ENCODE measurements around the gene FCHSD2.

FCHSD2 gene

DNA sequence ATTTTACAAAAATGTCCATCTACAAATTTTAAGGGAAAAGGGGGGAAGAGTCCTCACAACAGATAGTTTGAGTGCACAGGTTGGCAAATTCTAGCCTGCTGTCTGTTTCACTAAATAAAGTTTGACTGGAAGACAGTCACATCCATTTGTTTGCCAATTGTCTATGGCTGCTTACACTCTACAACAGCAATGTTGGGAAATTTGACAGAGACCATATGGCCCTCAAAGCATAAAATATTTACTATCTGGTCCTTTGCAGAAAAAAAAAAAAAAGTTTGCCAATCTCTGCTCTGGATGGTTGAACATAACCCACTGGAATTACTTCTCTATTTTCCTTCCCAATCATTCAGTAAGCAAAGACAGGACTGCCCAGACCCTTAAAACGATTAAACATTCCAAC, 88.2 kb downstream of the FCHSD2 start:
- H3K36me3 ChIP-seq (ENCODE audit: control insufficient read depth, insufficient read depth, low read length): no peaks in the 10 kb centered on the region
- H3K9ac ChIP-seq: no peak overlapping the region
- H3K27ac ChIP-seq: no peak overlapping the region
- H3K4me2 ChIP-seq (ENCODE audit: low read length): no peak overlapping the region
- H2AFZ ChIP-seq: no peak overlapping the region
- no peaks in the 10 kb centered on the region for H3K79me2 ChIP-seq
- H3K27me3 ChIP-seq (ENCODE audit: control insufficient read depth, insufficient read depth, low read length): no peaks in the 10 kb centered on the region
- H3K9me3 ChIP-seq (ENCODE audit: control insufficient read depth, low read length): no peaks in the 10 kb centered on the region
- H3K4me3 ChIP-seq (ENCODE audit: low read depth, low read length): no peak overlapping the region
- no peaks in the 10 kb centered on the region for H3K4me1 ChIP-seq
- TF ChIP-seq, protein P1, sequence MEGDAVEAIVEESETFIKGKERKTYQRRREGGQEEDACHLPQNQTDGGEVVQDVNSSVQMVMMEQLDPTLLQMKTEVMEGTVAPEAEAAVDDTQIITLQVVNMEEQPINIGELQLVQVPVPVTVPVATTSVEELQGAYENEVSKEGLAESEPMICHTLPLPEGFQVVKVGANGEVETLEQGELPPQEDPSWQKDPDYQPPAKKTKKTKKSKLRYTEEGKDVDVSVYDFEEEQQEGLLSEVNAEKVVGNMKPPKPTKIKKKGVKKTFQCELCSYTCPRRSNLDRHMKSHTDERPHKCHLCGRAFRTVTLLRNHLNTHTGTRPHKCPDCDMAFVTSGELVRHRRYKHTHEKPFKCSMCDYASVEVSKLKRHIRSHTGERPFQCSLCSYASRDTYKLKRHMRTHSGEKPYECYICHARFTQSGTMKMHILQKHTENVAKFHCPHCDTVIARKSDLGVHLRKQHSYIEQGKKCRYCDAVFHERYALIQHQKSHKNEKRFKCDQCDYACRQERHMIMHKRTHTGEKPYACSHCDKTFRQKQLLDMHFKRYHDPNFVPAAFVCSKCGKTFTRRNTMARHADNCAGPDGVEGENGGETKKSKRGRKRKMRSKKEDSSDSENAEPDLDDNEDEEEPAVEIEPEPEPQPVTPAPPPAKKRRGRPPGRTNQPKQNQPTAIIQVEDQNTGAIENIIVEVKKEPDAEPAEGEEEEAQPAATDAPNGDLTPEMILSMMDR (IDR thresholded peaks at IDR 0.05): no peak

DNA sequence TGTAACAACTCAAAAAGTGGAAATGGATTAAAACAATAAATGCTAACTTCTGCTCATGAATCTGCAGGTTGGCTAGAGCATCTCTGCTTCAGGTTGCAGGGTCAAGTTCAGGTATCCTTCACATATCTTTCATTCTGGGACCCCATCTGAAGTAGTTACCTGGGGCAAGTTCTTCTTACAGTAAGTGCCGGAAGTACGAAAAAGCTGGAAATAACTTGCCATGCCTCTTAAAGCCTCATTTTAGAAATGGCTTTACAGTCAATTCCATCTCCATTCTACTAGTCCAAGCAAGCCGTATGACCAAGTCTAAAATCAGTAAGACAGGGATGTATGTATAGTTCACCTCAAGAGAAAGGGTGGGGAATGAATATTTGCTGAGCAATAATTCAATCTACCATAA, 93.7 kb downstream of the FCHSD2 start:
- H2AFZ ChIP-seq: no peak overlapping the region
- H3K27me3 ChIP-seq (ENCODE audit: control insufficient read depth, insufficient read depth, low read length): no peaks in the 10 kb centered on the region
- H3K4me3 ChIP-seq (ENCODE audit: low read depth, low read length): no peak overlapping the region
- H3K4me2 ChIP-seq (ENCODE audit: low read length): no peak overlapping the region
- TF ChIP-seq, protein P1 (IDR thresholded peaks at IDR 0.05): no peak
- no peaks in the 10 kb centered on the region for H3K36me3 ChIP-seq (ENCODE audit: control insufficient read depth, insufficient read depth, low read length)
- no peak overlapping the region for H3K27ac ChIP-seq
- H3K9ac ChIP-seq: no peak overlapping the region
- H3K79me2 ChIP-seq: no peaks in the 10 kb centered on the region
- H3K9me3 ChIP-seq (ENCODE audit: control insufficient read depth, low read length): no peaks in the 10 kb centered on the region
- H3K4me1 ChIP-seq: no peaks in the 10 kb centered on the region

DNA sequence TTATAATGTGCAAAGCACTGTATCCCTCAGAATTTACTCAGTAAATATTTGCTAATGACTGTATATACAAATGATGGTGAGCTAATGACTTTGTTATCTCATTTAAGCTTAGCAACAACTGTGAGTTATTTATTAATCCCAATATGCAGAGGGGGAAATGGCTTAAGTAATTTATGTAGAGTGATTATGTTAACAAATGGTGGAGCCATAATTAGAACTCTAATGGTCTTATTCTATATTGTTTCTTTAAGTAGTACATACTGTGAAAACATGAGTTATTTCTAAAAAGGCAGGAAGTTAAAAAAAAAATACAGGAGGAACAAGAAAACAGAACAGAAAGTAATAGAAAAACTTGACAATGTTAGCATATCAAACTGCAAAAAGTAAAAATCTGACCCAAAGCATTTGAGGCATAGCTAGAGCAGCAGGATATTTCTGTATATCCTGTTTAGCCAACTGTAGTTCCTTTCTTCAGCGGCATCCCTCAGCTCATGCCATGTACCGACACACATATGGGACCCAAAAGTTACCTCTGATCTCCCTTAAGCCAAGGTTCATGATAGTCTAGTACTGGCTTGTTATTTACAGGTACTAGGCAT, 94.2 kb downstream of the FCHSD2 start:
- Histone ChIP-seq H3K9me3 (ENCODE audit: control insufficient read depth, low read length) (no peaks in the 10 kb centered on the region), H3K4me1 (no peaks in the 10 kb centered on the region), H3K9ac (no peak overlapping the region), H3K36me3 (ENCODE audit: control insufficient read depth, insufficient read depth, low read length) (no peaks in the 10 kb centered on the region), H3K4me3 (ENCODE audit: low read depth, low read length) (no peak overlapping the region), H3K27ac (no peak overlapping the region), H3K79me2 (no peaks in the 10 kb centered on the region), H3K27me3 (ENCODE audit: control insufficient read depth, insufficient read depth, low read length) (no peaks in the 10 kb centered on the region), H3K4me2 (ENCODE audit: low read length) (no peak overlapping the region), H2AFZ (no peak overlapping the region)
- TF ChIP-seq, protein P1 (IDR thresholded peaks at IDR 0.05): no peak

DNA sequence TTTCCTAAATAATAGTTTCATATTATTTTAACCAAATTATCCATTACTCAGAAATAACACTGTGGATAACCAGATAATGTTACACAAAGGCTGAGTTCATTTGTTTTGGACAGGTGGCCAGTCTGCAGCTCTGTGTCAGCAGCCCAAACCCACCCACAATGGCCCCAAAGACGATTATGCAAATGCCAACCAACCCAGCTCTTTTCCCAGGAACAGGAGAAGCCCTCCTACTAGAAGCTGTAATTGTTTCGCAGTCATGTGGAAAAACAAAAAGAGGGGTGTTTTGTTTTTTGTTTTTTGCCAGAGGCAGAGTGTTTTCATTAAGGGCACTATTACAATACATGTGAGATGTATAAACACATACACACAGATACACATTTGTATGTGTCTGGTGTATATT, 102.1 kb downstream of the FCHSD2 start:
- H3K4me3 ChIP-seq (ENCODE audit: low read depth, low read length): no peak overlapping the region
- no peaks in the 10 kb centered on the region for H3K27me3 ChIP-seq (ENCODE audit: control insufficient read depth, insufficient read depth, low read length)
- H2AFZ ChIP-seq: no peak overlapping the region
- H3K9ac ChIP-seq: no peak overlapping the region
- TF ChIP-seq, protein P1 (IDR thresholded peaks at IDR 0.05): no peak
- no peak overlapping the region for H3K27ac ChIP-seq
- H3K4me1 ChIP-seq: no peaks in the 10 kb centered on the region
- no peak overlapping the region for H3K4me2 ChIP-seq (ENCODE audit: low read length)
- no peaks in the 10 kb centered on the region for H3K9me3 ChIP-seq (ENCODE audit: control insufficient read depth, low read length)
- H3K79me2 ChIP-seq: no peaks in the 10 kb centered on the region
- H3K36me3 ChIP-seq (ENCODE audit: control insufficient read depth, insufficient read depth, low read length): no peaks in the 10 kb centered on the region

DNA sequence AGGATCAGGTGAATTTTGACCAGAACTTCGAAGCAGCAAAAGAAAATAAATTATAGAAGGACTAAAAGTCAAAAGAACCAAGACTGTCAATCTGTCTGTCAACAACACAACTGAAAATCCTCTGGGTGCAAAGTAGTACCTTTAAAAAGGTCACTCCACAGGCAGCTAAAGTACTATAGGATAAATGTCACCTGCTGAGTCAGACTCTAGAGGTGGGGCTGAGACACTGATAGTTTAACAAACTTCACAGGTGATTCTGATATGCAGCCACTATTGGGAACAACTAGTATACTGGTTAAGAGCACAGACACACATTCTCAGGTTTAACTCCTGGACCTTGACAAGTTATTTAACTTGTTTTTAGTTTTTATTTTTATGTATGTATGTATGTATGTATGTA, 107.3 kb downstream of the FCHSD2 start:
- no peak overlapping the region for H3K27ac ChIP-seq
- H3K9me3 ChIP-seq (ENCODE audit: control insufficient read depth, low read length): no peaks in the 10 kb centered on the region
- no peaks in the 10 kb centered on the region for H3K27me3 ChIP-seq (ENCODE audit: control insufficient read depth, insufficient read depth, low read length)
- H3K4me3 ChIP-seq (ENCODE audit: low read depth, low read length): no peak overlapping the region
- H3K79me2 ChIP-seq: no peaks in the 10 kb centered on the region
- TF ChIP-seq, protein P1 (IDR thresholded peaks at IDR 0.05): no peak
- H2AFZ ChIP-seq: no peak overlapping the region
- H3K4me2 ChIP-seq (ENCODE audit: low read length): no peak overlapping the region
- no peaks in the 10 kb centered on the region for H3K4me1 ChIP-seq
- H3K36me3 ChIP-seq (ENCODE audit: control insufficient read depth, insufficient read depth, low read length): no peaks in the 10 kb centered on the region
- H3K9ac ChIP-seq: no peak overlapping the region
